Endometrial microvascular endothelial cells (primary cell): Measurements from ENCODE around the gene ZNF407. TPM values are rescaled to one million over a fixed set of nuclear protein-coding genes. Genes with fewer than 3 reads are reported as not detected.

Experiments
- in situ Hi-C: cut with HindIII; loops from 2 replicates; pipeline ENCODE4 v1.10.0; 2017; ENCODE audit warnings: low sequenced_read_pairs, low pct_unique_long_range_greater_than_20kb; ENCODE audit errors: inconsistent ontology term
- total RNA-seq: library from RNA; depleted of rRNA; stranded (reverse); fragments of >200 nt; gene quantifications from one replicate; pipeline ENCODE4 v1.2.3, GENCODE V29; 2015; ENCODE audit errors: inconsistent ontology term

The ZNF407 gene
- total RNA-seq, 1 donor from 2014 or later, result 8.7 TPM

DNA sequence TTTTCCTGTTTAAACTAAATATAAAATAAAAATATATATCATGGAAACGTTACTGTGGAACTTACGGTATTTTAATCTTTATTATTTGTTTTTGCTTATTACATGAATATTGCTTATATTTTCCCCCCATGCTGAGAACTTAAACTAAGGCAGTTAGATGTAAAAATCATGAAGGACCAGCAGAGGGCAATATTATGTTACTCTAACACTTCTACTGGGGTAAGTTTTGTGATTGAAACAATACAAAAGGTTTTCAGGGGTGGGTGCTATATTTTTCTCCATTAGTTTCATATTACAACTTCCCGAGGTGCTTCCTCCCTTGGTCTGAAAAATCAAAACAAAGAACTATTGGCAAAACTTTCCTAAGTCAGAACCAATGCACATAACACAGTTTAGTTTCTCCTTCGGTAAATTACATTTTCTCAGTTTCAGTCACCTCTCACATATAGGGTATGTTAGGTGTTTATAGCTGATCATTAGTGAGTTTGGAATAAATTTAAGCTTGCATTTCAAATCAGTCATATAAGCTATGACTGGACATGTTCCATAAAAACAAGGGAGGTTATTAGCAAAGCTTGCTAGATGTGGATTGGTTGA is 54.8 kb downstream of the ZNF407 start:
- in situ Hi-C loops, result no loop called here

- in situ Hi-C loops, result no loop called here
These were observed 57.0 kb downstream of the ZNF407 start for GRCh38 chr18:74654638-74655037.

GRCh38 chr18:74661008-74661407 is 63.3 kb downstream of the ZNF407 start:
- in situ Hi-C loops, result no loop called here

DNA sequence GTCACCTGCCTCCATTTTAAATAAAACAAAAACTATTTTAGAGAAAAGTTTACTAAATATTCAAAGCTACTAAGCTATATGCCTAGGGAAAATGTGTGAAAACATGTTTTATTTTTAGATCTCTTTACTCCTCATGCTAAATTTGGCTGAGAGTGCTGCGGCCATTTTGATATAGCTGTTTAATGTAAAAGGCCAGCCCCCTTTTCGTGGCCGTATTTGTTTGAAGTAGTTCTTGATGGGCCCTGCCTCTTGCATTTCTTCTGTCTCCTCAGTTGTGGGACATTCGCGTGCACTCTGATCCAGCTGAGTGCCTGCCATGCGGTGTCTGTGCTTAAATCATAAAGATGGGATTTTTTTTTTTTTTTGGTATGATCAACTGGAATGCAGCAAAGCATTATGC is 64.0 kb downstream of the ZNF407 start:
- in situ Hi-C loops, result no loop called here

DNA sequence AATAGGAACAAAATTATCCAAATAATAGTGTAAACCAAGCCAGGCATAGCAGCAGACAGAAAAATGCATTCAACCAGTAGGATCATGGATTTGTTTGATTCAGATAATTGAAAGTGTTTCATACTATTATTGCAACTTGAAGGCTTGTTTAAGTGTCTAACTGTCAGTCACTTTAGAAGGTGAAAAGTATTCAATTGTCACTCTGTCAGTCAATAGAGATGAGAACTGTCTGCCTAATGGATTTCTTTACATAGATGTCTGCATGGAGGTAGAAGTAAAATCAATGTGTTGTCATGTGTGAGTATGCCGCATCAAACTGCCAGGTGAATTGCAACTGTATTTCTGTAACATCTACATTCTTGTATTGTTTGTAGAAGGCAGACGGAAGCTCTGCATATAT is 65.0 kb downstream of the ZNF407 start:
- in situ Hi-C loops, result no loop called here

DNA sequence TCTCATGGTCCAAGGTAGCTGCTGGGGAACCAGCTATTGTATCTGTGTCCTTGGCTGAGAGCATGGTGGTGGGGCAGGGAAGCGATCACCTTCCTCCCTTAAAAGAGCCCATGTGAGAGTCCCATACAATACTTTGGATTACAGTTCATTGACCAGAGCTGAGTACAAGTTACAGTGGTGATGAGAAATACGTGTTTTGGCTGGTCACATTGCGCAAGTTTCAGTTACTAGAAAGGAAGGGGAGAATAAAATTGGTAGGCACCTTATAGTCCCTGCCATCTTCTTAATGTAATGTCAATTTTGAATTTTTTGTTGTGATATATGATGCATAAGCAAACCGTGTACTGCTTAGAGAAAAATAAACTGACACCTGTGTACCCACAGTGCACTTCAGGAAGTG is 67.7 kb downstream of the ZNF407 start:
- in situ Hi-C loops, result no loop called here

DNA sequence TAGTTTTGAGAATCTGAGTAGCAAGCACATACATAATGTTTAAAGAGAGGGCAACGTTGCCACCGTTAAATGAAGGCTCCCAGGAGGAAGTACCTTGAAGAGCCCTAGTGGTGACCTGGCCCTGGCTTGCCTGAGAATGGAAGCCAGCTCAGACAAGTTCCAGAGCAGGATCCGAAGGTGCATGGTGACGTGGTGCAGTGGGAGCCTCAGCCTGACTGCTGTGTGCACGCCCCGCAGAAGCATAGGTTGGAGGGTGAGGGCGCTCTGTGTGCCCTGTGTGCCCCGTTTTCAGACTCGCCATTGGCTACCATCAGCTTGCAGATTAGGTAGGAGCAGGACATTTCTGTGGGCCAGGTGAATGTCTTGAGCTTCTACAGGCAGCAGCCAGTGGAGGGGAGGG is 68.2 kb downstream of the ZNF407 start:
- in situ Hi-C loops, result no loop called here

GRCh38 chr18:74669136-74669798 is 71.6 kb downstream of the ZNF407 start:
- in situ Hi-C loops, result no loop called here

- in situ Hi-C loops, result no loop called here
These were observed 74.7 kb downstream of the ZNF407 start for GRCh38 chr18:74672371-74672770.

DNA sequence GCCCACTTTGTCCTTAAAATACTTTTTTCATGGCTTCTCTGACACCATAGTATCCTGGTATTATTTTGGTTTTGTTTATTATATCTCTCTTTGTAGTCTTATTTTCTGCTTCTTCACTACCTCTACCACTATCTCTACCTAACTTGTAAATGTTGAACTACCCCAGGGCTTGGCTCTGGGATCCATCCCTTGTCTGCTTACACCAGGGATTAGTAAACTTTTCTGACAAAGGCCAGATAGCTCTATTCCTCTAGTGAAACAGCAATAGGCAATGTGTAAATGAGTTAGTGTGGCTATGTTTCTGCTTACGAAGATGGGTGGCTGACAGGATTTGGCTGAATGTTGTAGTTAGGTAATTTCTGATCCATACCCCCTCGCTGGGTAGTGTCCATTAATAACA is 76.8 kb downstream of the ZNF407 start:
- in situ Hi-C loops, result no loop called here

- in situ Hi-C loops, result no loop called here
These were observed 81.5 kb downstream of the ZNF407 start for GRCh38 chr18:74679006-74679678.

GRCh38 chr18:74679679-74680076 is 82.0 kb downstream of the ZNF407 start:
- in situ Hi-C loops, result no loop called here

GRCh38 chr18:74682141-74682990 is 84.7 kb downstream of the ZNF407 start:
- in situ Hi-C loops, result no loop called here

- in situ Hi-C loops, result no loop called here
These were observed 85.3 kb downstream of the ZNF407 start for GRCh38 chr18:74682991-74683297.

DNA sequence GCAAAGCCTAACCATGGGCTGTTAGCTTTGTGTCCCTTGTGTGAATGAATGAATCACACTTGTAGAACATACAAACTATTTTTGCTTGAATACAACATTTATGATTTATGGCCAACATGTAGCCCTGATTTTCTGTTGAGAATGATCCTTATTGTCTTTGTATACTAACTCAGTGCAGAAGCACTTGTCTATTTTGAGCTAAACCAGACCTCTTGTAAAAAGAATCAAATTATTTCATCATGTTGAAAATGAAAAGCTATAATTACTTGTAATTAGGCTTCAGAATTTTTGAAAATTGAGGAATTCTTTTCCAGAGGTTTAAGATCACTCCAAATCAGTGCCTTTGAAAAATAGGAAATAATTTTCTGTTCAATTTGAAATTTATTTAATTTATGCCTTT is 85.9 kb downstream of the ZNF407 start:
- in situ Hi-C loops, result no loop called here

DNA sequence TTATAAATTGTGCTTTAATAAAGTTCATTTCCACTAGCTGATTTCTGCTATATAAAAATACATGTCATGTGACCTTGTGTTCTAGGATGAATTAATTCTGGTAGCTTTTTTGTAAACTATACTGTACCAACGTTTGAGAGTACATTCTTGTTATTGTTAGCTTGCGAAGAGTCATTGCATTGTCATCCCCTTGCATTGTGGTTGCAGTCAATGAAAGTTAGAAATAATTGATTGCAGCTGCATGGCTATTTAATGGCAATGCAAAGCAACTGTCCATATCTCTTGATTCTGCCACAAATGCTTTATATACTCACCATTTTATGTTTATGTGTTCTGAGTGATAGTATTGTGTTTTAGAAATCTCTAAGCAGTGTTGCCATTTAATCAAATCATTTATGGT is 91.6 kb downstream of the ZNF407 start:
- in situ Hi-C loops, result no loop called here

DNA sequence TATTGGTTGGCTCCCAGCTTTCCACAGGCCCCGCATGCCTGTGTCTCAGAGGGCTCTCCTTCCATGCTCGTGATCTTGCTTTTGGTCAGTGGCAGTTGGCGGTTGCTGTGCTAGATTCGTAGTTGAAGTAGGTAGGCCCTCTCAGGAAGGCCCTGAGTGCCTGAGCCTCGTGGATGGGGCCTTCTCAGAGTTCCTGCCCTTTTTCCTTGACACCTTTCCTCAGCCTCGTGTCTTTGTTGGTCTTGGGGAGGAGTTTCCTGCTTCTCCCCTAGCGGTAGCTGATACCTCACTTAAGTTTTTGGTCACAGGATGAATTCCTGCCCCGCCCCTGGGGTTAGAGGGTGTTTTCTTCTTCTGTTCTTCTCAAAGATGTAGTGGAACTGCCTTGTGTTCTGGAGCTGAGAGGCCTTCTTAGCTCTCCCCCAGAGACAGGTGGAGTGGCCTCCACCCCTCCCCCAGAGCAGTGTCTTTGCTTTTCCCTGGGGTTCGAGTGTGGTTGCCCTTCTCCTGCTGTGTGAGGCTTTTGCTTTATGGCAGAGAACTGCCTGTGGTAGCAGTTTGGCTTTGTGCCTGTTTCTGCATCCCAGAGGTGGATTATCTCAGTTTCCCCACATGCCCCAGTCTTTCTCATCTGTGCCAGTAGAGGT is 94.8 kb downstream of the ZNF407 start:
- in situ Hi-C loops, result no loop called here

GRCh38 chr18:74694436-74694835 is 96.8 kb downstream of the ZNF407 start:
- in situ Hi-C loops, result no loop called here

DNA sequence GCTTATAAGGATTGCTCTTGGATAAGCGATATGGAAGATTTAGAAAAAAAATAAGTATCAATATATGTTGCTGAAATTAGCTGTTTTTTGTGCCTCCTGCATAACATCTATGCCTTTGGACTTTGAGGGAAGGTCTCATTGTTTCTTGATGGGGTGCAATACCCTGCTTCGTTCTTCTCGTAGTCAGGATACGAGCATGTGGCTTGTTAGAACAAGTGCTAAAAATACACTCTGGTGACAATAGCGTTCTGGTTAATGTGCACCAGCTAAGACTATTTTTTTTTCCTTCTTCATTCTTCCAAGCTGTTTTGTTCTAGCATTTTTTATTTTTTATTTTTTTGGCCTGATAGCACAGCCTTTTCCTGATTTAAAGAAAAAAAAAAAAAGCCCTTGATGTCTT is 97.5 kb downstream of the ZNF407 start:
- in situ Hi-C loops, result no loop called here
